ENCODE measurements around the gene MYO7A. TPM values are rescaled to one million over a fixed set of nuclear protein-coding genes. Genes with fewer than 3 reads are reported as not detected.

Gene MYO7A
- total RNA-seq, 2 experiments from 2014 or later = 0.23 to 0.28 TPM

DNA sequence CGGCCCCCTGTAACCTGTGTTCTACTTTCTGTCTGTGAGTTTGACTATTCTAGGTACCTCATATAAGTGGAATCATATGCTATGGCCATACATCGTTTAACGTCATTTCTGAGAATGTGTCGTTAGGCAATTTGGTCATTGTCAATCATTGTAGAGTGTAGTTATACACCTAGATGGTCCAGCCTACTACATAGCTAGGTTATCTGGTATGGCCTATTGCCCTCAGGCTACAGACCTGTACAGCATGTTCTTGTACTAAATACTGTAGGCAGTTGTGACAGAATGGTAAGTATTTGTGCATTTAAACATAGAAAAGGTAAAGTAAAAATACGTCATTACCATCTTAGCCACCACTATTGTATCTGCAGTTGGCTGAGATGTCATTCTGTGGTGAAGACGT is 35.2 kb downstream of the MYO7A start:
- no peak overlapping the region for H3K4me3 Mint-ChIP-seq
- CTCF ChIA-PET = interaction anchor here (1.6 kb wide), 1 partner anchor 36 kb away, joined by 4 read pairs; the partner anchor contains the start of gene MYO7A
- H3K27ac Mint-ChIP-seq = no peak overlapping the region
- H3K9me3 Mint-ChIP-seq (ENCODE audit: low read depth) = no peaks in the 10 kb centered on the region
- ATAC-seq (no peak), DNase-seq (no peak)
- H3K27me3 Mint-ChIP-seq = peaks cover 9% of the 10 kb centered on the region
- H3K36me3 Mint-ChIP-seq = no peaks in the 10 kb centered on the region
- peaks cover 5% of the 10 kb centered on the region for H3K4me1 Mint-ChIP-seq

DNA sequence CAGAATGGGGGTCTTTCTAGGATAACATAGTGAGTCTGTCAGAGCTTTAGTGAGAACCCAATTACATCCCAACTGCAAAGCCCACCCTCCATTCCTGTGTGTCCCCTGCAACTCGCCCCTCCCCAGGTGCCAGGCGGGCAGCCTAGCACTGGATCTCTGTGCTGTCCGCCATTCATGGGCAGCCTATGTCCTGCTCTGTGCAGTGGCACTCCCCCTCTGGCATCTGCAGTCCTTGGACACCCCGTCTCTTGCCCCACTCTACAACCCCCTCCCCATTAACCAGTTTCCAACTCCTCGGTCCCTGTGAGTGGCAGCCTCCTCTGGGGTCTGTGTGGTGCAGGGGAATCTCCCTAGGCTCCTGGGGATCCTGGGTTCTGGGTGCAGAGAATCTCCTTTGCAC is 37.0 kb downstream of the MYO7A start:
- DNase-seq = no peak
- Mint-ChIP-seq H3K4me1 (peaks cover 5% of the 10 kb centered on the region), H3K9me3 (ENCODE audit: low read depth) (no peaks in the 10 kb centered on the region), H3K27me3 (peaks cover 4% of the 10 kb centered on the region), H3K27ac (no peak overlapping the region), H3K36me3 (no peaks in the 10 kb centered on the region), H3K4me3 (no peak overlapping the region)
- ATAC-seq = no peak
- CTCF ChIA-PET = interaction anchor here (1.5 kb wide), 1 partner anchor 38 kb away, joined by 7 read pairs; the partner anchor contains the start of gene MYO7A

DNA sequence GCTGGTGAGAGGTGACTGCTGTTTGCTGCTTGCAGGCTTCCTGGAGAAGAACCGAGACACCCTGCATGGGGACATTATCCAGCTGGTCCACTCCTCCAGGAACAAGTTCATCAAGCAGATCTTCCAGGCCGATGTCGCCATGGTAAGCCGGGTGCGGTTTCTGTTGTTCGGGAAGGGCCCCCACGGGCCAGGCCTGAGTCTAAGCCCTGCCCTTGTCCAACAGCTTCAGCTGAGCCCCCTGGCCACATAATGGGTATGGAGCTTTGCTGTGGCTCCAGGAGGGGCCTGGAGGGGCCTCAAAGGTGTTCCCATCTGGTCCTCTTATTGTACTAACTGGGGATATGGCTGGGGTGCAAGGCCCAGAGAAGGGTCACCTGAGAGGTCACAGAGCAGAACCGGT is 38.0 kb downstream of the MYO7A start:
- DNase-seq (no peak), ATAC-seq (no peak)
- CTCF ChIA-PET = interaction anchor here (1.5 kb wide), 1 partner anchor 39 kb away, joined by 7 read pairs; the partner anchor contains the start of gene MYO7A
- H3K9me3 Mint-ChIP-seq (ENCODE audit: low read depth) = no peaks in the 10 kb centered on the region
- no peak overlapping the region for H3K4me3 Mint-ChIP-seq
- H3K27ac Mint-ChIP-seq = no peak overlapping the region
- H3K27me3 Mint-ChIP-seq = peaks cover 4% of the 10 kb centered on the region
- H3K36me3 Mint-ChIP-seq = no peaks in the 10 kb centered on the region
- peaks cover 5% of the 10 kb centered on the region for H3K4me1 Mint-ChIP-seq

DNA sequence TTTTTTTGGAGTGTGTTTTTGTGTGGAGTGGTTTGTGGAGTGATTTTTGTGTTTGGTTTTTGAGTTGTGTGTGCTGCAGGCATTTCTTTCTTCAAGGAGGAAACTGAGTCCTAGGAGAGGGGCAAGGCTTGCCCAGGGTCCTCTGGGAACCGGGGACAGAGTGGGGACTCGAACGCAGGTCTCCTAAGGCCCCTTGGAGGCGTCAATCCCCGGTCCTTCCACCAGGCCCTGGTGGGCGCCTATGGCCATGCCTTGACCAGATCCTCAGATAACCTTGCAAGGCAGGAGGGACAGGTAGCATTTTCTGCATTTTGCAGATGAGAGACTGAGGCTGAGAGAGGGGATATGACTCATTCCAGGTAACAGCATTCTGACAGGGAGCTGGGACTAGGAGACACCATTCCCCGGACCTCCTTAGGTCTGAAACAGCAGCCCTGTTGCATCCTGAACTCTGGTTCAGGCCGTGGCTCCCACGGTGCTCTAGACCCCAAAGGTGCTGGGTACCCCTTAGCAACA is 39.1 kb downstream of the MYO7A start:
- Mint-ChIP-seq H3K4me3 (no peak overlapping the region), H3K27me3 (peaks cover 4% of the 10 kb centered on the region), H3K27ac (no peak overlapping the region), H3K36me3 (no peaks in the 10 kb centered on the region), H3K4me1 (peaks cover 5% of the 10 kb centered on the region), H3K9me3 (ENCODE audit: low read depth) (no peaks in the 10 kb centered on the region)
- no peak for ATAC-seq
- no peak for DNase-seq
- CTCF ChIA-PET = interaction anchor here (2.6 kb wide), 1 partner anchor 39 kb away, joined by 19 read pairs; the partner anchor contains the start of gene MYO7A

- ATAC-seq (no peak), DNase-seq (no peak)
- Mint-ChIP-seq H3K36me3 (no peaks in the 10 kb centered on the region), H3K4me3 (no peak overlapping the region), H3K9me3 (ENCODE audit: low read depth) (no peaks in the 10 kb centered on the region), H3K27ac (no peak overlapping the region), H3K27me3 (peaks cover 4% of the 10 kb centered on the region), H3K4me1 (peaks cover 5% of the 10 kb centered on the region)
- CTCF ChIA-PET = interaction anchor here (2.6 kb wide), 1 partner anchor 40 kb away, joined by 19 read pairs; the partner anchor contains the start of gene MYO7A
These were observed 39.7 kb downstream of the MYO7A start for GRCh38 chr11:77167791-77168190.

GRCh38 chr11:77170107-77170506 is 42.1 kb downstream of the MYO7A start:
- Mint-ChIP-seq H3K27me3 (no peaks in the 10 kb centered on the region), H3K9me3 (ENCODE audit: low read depth) (no peaks in the 10 kb centered on the region), H3K4me1 (peaks cover 5% of the 10 kb centered on the region), H3K27ac (no peak overlapping the region), H3K4me3 (no peak overlapping the region), H3K36me3 (no peaks in the 10 kb centered on the region)
- DNase-seq (no peak), ATAC-seq (no peak)
- CTCF ChIA-PET = no interaction called here

DNA sequence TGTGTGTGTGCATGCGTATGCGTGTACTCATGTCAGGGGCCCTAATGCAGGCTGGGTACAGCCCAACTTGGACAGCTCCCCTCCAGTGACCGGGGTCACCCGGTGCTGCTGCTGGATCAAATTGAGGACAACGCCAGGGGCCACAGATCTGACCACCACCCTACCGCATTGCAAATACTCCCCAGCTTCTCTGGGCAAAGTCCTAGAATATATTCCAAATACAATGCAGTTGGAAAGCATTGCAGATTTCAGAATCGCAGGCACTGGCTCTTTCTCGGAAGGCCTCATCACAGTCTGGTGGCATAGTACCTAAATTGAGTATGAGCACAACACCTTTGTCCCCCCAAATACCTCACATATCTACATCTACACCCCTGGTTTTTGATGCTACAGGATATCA is 43.2 kb downstream of the MYO7A start:
- CTCF ChIA-PET = no interaction called here
- H3K27ac Mint-ChIP-seq = no peak overlapping the region

GRCh38 chr11:77171885-77172665 is 44.0 kb downstream of the MYO7A start:
- H3K9me3 Mint-ChIP-seq (ENCODE audit: low read depth) = no peaks in the 10 kb centered on the region
- H3K36me3 Mint-ChIP-seq = no peaks in the 10 kb centered on the region
- ATAC-seq (no peak), DNase-seq (no peak)
- no peak overlapping the region for H3K4me3 Mint-ChIP-seq
- CTCF ChIA-PET = interaction anchor here (1.2 kb wide), 1 partner anchor 16 kb away, joined by 5 read pairs; no protein-coding TSS in a partner anchor
- H3K27me3 Mint-ChIP-seq = no peaks in the 10 kb centered on the region
- H3K27ac Mint-ChIP-seq = no peak overlapping the region
- H3K4me1 Mint-ChIP-seq = peaks cover 5% of the 10 kb centered on the region

More for the DNA sequence above, 43.2 kb downstream of the MYO7A start:
- Mint-ChIP-seq H3K9me3 (ENCODE audit: low read depth) (no peaks in the 10 kb centered on the region), H3K36me3 (no peaks in the 10 kb centered on the region), H3K27me3 (no peaks in the 10 kb centered on the region), H3K4me1 (peaks cover 5% of the 10 kb centered on the region), H3K4me3 (no peak overlapping the region)
- ATAC-seq (no peak), DNase-seq (no peak)

GRCh38 chr11:77172666-77172982 is 44.6 kb downstream of the MYO7A start:
- Mint-ChIP-seq H3K4me3 (no peak overlapping the region), H3K36me3 (no peaks in the 10 kb centered on the region), H3K27me3 (no peaks in the 10 kb centered on the region), H3K9me3 (ENCODE audit: low read depth) (no peaks in the 10 kb centered on the region), H3K4me1 (peaks cover 1% of the 10 kb centered on the region), H3K27ac (no peak overlapping the region)
- CTCF ChIA-PET = interaction anchor here (1.2 to 2.7 kb wide), 2 partner anchors 16 to 45 kb away, joined by 5 to 9 read pairs; partner anchors contain the start of gene MYO7A
- no peak for ATAC-seq
- DNase-seq = no peak

DNA sequence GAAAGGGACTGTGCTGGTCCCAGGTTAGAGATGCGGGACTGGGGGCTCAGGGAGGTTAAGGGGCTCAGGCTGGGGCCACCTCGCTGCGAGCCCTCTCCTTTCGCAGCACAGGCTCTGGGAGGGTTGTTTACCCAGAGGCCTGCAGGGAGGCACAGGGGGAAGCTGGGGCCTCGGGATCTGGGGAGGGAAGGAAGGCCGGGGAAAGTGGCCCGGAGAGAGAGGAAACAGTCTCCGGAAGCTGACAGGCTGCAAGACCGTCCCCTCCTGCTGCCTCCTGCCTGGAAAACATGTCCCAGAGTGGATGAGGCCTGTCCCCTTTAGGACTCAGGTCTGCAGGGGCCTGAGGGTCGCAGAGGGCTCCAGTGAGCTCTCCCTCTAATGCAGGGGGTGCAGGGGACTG is 45.4 kb downstream of the MYO7A start:
- no peak overlapping the region for H3K4me3 Mint-ChIP-seq

DNA sequence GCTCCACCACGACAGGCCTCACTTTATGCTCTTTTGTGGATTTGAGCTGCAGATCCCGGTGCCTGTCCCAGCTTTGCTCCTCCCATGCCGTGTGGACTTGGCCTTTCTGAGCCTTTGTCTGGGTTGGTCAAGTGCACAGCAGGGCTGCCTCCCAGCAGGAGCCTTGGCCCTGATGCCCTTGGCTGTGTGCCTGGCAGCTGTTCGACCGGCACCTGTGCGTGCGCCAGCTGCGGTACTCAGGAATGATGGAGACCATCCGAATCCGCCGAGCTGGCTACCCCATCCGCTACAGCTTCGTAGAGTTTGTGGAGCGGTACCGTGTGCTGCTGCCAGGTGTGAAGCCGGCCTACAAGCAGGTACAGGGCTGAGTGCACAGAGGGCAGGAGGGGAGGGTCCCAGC is 46.5 kb downstream of the MYO7A start:
- DNase-seq (no peak), ATAC-seq (no peak)
- CTCF ChIA-PET = interaction anchor here (2.7 kb wide), 1 partner anchor 47 kb away, joined by 9 read pairs; the partner anchor contains the start of gene MYO7A
- Mint-ChIP-seq H3K4me3 (no peak overlapping the region), H3K27ac (no peak overlapping the region), H3K27me3 (no peaks in the 10 kb centered on the region), H3K9me3 (ENCODE audit: low read depth) (no peaks in the 10 kb centered on the region), H3K4me1 (no peaks in the 10 kb centered on the region), H3K36me3 (no peaks in the 10 kb centered on the region)

More for the DNA sequence above, 45.4 kb downstream of the MYO7A start:
- DNase-seq (no peak), ATAC-seq (no peak)
- H3K27ac Mint-ChIP-seq = no peak overlapping the region
- CTCF ChIA-PET = interaction anchor here (1.2 to 2.7 kb wide), 2 partner anchors 15 to 46 kb away, joined by 5 to 9 read pairs; partner anchors contain the start of gene MYO7A
- no peaks in the 10 kb centered on the region for H3K4me1 Mint-ChIP-seq
- H3K27me3 Mint-ChIP-seq = no peaks in the 10 kb centered on the region
- H3K36me3 Mint-ChIP-seq = no peaks in the 10 kb centered on the region
- no peaks in the 10 kb centered on the region for H3K9me3 Mint-ChIP-seq (ENCODE audit: low read depth)

- DNase-seq (no peak), ATAC-seq (no peak)
- no peak overlapping the region for H3K4me3 Mint-ChIP-seq
- H3K9me3 Mint-ChIP-seq (ENCODE audit: low read depth) = no peaks in the 10 kb centered on the region
- H3K4me1 Mint-ChIP-seq = no peaks in the 10 kb centered on the region
- H3K27ac Mint-ChIP-seq = no peak overlapping the region
- H3K27me3 Mint-ChIP-seq = no peaks in the 10 kb centered on the region
- CTCF ChIA-PET = interaction anchor here (2.7 kb wide), 1 partner anchor 48 kb away, joined by 9 read pairs; the partner anchor contains the start of gene MYO7A
- H3K36me3 Mint-ChIP-seq = no peaks in the 10 kb centered on the region
These were observed 47.2 kb downstream of the MYO7A start for GRCh38 chr11:77175021-77175842.

DNA sequence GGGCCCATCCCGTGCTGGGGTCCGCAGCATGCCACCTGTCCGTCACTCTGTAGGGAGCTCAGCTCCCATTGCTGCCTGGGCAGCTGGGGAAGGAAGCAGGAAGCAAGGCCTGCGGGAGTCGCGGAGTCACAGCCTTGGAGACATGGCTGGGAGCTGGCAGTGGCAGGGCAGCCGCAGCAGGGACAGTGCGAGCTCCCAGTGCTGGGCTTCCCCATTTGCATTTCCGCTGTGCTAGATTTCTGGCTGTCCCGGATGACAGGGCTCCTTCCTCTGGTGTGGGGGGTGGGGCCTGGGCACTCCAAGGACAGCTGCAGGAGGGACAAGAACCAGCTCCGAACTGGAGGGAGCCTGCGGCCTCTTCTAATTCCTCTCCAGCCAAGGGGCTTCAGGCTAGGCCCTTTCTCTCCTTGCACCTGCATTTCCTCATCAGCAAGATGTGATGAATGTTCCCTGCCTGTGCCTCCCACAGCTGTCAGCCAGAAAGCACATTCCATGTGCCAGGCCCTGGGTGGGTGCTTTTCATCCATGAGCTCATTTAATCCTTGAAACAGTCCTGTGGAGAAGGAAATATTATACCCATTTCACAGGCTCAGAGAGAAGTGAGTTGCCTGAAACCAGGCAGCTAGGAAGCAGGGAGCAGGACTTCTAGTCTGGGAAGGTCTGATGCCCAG is 48.0 kb downstream of the MYO7A start:
- no peaks in the 10 kb centered on the region for H3K36me3 Mint-ChIP-seq
- no peaks in the 10 kb centered on the region for H3K4me1 Mint-ChIP-seq
- CTCF ChIA-PET = interaction anchor here (1.2 kb wide), 1 partner anchor 84 kb away, joined by 3 read pairs; no protein-coding TSS in a partner anchor
- no peak overlapping the region for H3K27ac Mint-ChIP-seq
- no peaks in the 10 kb centered on the region for H3K9me3 Mint-ChIP-seq (ENCODE audit: low read depth)
- ATAC-seq = no peak
- DNase-seq = no peak
- H3K27me3 Mint-ChIP-seq = no peaks in the 10 kb centered on the region
- no peak overlapping the region for H3K4me3 Mint-ChIP-seq
